Measurements from ENCODE around the gene ZNF232.
"Not testable (repeated sequence)": the region's sequence is repeated elsewhere in the genome, so short reads cannot be mapped to it uniquely, and the experiment has no call there.

Gene ZNF232

DNA sequence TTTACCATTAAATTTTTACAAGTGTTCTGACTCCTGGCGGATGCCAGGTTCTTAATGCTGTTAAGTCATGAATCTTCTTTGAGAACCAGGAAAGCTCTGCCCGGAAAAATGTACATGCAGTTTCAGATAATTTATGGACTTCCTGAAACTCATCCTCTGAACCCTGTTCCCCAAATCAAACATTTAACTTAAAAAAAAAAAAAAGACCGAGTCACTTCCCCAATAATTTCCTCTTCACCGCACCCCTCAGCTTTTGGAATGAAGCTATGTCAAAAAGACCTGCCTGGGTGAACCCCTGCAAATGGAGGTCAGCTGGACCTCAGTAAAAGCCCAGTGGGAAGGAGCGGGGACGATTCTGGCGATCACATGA is 15.0 kb downstream of the ZNF232 start:
- no peak for DNase-seq

DNA sequence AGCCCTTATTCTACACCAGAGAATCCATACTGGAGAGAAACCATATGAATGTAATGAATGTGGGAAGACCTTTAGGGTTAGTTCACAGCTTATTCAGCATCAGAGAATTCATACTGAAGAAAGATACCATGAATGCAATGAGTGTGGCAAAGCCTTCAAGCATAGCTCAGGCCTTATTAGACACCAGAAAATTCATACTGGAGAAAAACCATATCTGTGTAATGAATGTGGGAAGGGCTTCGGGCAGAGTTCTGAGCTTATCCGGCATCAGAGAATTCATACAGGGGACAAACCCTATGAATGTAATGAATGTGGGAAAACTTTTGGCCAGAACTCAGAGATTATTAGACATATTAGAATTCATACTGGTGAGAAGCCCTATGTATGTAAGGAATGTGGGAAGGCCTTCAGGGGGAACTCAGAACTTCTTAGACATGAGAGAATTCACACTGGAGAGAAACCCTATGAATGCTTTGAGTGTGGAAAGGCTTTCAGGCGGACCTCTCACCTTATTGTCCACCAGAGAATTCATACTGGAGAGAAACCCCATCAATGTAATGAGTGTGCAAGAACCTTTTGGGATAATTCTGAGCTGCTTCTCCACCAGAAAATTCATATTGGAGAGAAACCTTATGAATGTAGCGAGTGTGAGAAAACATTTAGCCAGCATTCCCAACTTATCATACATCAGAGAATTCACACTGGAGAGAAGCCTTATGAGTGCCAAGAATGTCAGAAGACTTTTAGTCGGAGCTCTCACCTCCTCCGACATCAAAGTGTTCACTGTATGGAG is 19.3 kb downstream of the ZNF232 start:
- DNase-seq, result no peak

DNA sequence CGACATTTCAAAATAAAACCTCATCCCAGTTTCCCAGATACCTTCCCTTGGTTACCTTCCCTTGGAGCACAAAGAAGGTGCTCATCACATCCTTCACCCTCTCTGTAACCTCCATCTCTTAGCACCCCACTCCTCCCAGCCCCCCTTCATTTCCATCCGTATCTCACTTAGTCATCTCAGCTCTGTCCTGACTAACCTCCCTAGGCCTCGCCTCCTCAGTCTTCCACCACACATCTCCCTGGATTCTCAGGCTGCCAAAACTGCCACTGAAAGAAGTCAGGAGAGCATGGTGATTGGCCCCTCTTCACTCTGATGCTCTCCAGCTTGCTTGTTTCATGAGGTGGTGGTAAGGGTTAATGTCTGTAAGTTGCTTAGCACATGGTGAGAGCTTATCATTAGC is 31.1 kb downstream of the ZNF232 start:
- no peak for DNase-seq

DNA sequence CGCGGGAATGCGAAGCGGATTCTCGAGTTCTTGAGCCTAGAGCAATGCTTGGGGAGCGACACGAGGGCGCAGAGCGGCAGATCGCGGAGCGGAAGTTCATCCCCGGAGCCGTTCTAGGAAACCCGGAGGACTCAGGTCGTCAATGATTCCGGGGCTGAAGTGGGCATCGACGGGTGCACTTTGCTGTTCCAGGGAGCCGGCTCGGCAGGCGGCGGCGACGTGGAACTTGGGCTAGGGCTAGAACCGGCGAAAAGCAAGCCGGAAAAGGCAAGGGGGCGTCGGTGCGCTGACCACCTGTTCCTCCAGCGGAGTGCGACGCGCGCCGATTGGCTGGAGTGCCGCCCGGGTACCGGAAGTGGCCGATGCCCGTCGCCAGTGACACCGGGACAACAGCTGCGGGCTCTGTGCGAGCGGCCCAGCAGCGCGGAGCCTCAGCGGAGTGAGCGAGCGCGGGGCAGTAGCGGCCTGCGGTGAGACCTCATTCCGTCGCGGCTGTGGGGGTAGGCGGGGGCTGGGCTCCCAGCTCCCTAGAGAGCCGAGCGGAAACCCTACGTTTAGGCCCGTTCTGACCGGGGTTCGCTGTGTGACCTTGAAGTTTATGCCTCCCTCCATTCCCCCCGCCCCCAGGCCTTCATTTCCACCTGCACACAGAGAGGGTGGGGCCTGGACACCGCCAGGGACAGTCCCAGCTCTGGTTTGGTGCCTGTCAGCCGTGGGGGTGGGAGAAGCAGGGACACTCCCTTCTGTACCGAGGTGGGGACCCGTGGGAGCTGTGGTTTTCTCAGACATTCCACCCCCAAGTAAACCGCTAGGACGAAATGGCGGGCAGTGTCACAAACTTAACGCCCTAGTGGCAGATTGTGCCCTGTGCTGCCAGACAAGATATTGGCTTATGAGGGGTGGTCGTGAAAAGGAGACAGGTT is 33.3 kb downstream of the ZNF232 start, which contains the start of gene ZFP3:
Gene ZFP3, plus strand, starts transcription at position 362 of the 923 bp plus-strand sequence. CDS start 13,038 bp downstream, outside the sequence.
- DNase-seq, result peak; percentile 90

DNA sequence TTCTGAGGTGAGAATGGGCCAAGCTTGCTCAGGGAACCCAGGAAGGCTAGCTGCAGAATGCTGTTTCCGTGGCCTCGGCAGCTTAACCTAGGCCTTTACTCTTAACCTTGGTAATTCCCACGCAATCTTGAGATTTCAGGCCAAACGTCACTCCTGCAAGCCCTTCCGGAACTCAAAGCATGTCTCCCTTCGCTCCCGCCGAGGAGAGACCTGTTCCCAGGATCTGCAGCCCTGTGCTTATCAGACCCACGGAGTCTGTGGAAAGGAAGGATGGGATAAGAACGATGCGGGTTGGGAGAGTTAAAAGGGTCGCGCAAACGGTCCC is 33.9 kb downstream of the ZNF232 start:
- no peak for DNase-seq

DNA sequence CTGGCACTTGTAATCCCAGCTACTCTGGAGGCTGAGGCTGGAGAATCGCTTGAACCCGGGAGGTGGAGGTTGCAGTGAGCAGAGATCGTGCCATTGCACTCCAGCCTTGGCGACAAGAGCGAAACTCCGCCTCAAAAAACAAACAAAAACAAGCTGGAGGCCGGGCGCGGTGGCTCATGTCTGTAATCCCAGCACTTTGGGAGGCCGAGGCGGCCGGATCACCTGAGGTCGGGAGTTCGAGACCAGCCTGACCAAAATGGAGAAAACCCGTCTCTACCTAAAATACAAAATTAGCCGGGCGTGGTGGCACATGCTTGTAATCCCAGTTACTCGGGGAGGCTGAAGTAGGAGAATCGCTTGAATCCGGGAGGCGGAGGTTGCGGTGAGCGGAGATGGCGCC is 34.4 kb downstream of the ZNF232 start:
- DNase-seq, result not testable (repeated sequence)

DNA sequence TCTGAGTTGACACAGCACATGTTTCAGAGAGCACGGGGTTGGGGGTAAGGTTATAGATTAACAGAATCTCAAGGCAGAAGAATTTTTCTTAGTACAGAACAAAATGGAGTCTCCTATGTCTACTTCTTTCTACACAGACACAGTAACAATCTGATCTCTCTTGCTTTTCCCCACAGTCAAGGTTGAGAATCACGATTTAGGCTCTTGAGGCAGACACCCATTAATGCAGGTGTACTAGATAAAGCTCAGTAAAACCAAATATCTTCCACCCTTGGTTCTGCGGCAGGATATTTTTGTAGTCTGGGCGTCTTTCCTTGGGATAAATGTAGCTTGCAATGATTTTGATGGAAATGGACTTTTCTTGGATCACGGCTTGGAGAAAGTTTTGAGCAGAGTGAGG is 36.2 kb downstream of the ZNF232 start:
- not testable (repeated sequence) for DNase-seq

DNA sequence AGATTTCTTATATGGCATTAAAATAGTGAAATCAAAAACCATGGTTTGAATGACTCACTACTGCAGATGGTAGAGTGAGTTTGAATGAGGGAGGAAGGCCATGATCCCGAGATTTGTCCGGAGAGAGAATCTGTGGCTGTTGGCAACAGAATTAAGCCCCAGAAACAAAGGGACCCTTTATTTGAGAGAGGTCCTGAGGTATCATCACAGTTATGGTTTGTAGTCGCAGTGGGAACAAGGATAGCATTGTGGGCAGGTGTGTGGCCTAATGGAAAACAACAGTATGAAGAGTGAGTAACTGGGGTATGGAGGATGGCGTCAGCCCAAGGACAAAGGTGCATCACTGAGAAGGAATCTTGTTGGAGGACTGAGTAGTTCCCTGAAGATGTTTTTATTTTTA is 42.0 kb downstream of the ZNF232 start:
- no peak for DNase-seq

DNA sequence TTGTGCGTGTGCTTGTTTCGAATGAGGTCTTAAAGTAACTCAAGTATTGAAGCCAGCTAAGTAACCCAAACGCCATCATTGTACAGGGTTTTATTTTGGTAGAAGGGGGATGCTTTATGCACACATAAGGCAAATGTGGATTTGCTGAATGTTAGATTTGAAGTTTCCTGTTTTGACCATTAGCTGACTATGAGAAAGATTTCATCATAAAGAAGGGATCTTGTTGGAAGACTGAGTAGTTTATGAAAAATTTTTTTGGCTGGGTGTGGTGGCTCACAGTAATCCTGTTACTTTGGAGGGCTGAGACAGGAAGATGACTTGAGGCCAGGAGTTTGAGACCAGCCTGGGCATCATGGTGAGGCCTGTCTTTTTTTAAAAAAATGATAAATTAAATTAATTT is 43.4 kb downstream of the ZNF232 start:
- DNase-seq, result no peak

DNA sequence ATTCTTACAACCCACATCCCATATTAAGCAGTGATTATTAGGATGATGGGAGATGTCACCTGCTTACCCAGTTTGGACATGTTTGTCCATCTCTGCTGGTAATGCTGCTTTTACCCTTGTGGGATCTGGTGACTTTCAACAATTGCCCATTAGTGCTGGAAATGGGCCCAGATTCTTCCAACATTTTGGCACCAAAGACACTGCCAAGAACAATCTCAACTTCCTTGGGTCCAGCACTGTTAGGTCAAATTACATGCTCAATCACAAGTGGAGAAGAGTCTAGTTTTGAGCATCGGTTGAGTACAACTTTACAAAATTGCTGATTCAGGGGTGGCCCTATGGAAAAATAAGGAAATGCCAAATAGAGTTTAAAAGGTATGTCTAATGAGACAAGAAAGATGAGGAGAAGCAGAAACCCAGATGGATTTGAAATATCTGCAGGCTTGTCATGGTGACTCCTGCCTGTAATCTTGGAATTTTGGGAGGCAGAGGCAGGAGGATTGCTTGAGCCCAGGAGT is 46.4 kb downstream of the ZNF232 start:
- DNase-seq, result no peak
